ENCODE results near the gene RTN1. TPM values are rescaled to one million over a fixed set of nuclear protein-coding genes. Genes with fewer than 3 reads are reported as not detected.

RTN1 gene
- total and polyA plus RNA-seq, 2 donors, result 6.3 to 13.9 TPM

DNA sequence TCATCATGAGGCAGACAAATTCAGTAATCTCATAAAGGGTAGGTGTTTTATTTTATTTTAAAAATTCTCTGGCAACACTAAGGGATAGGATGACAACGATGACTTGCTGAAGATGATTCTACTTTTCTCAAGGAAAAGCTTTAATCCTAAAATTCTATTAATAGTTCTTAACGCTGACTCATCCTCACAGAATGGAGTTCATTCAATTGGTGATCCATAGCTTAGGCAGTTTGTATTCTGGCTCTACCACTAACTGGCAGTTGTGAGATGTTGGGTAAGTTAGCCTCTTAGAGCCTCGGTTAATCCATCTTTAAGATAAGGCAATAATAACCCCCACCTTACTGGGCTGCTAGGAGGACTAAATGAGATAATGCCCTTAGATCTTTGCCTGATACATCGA lies 116.3 kb downstream of the RTN1 start:
- no peak for DNase-seq (ENCODE audit: extremely low spot score)
- H3K4me1 ChIP-seq (ENCODE audit: insufficient read depth), result no peaks in the 10 kb centered on the region
- no peak overlapping the region for H3K4me3 ChIP-seq (ENCODE audit: low read depth, low read length)
- no peak overlapping the region for H3K27ac ChIP-seq (ENCODE audit: low read depth)
- WGBS, result 73% methylated on average over 4 of the region's 4 CpGs
- H3K36me3 ChIP-seq (ENCODE audit: insufficient read depth), result no peaks in the 10 kb centered on the region

- Histone ChIP-seq H3K4me1 (ENCODE audit: insufficient read depth) (no peaks in the 10 kb centered on the region), H3K27ac (ENCODE audit: low read depth) (no peak overlapping the region)
- DNase-seq (ENCODE audit: extremely low spot score), result no peak
Observed at GRCh38 chr14:59753512-59753911, 117.1 kb downstream of the RTN1 start.

GRCh38 chr14:59751578-59751977 lies 119.0 kb downstream of the RTN1 start:
- H3K4me1 ChIP-seq (ENCODE audit: insufficient read depth), result no peaks in the 10 kb centered on the region
- no peak overlapping the region for H3K4me3 ChIP-seq (ENCODE audit: low read depth, low read length)
- no peak overlapping the region for H3K27ac ChIP-seq (ENCODE audit: low read depth)
- no peaks in the 10 kb centered on the region for H3K36me3 ChIP-seq (ENCODE audit: insufficient read depth)
- 91% methylated on average over 3 of the region's 3 CpGs for WGBS
- no peak for DNase-seq (ENCODE audit: extremely low spot score)

More at GRCh38 chr14:59753512-59753911, 117.1 kb downstream of the RTN1 start:
- Histone ChIP-seq H3K4me3 (ENCODE audit: low read depth, low read length) (no peak overlapping the region), H3K36me3 (ENCODE audit: insufficient read depth) (no peaks in the 10 kb centered on the region)

- no peak for DNase-seq (ENCODE audit: extremely low spot score)
- Histone ChIP-seq H3K36me3 (ENCODE audit: insufficient read depth) (no peaks in the 10 kb centered on the region), H3K27ac (ENCODE audit: low read depth) (no peak overlapping the region), H3K4me1 (ENCODE audit: insufficient read depth) (no peaks in the 10 kb centered on the region), H3K4me3 (ENCODE audit: low read depth, low read length) (no peak overlapping the region)
- WGBS, result 81% methylated on average over 3 of the region's 3 CpGs
Observed at GRCh38 chr14:59739794-59740193, 130.8 kb downstream of the RTN1 start.

DNA sequence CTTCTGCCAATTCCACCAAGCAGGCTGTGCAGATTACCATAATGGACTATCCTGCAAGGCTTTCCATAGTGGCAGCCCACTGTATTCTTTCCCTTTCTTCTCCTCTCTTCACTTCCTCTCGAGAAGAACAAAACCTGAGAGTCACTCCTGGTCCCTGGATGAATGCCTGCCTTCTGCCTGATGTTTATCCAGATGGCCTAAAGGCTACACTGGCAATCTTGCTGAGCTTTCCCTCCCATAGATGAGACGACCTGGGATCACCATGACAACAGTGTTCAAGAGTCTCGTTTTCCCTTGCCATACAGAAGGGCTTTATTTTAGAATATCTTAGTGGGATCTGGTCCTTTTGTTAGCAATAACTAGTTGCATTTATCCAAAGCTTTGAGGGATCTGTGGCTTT lies 142.3 kb downstream of the RTN1 start:
- no peaks in the 10 kb centered on the region for H3K4me1 ChIP-seq (ENCODE audit: insufficient read depth)
- H3K36me3 ChIP-seq (ENCODE audit: insufficient read depth), result no peaks in the 10 kb centered on the region
- no peak overlapping the region for H3K4me3 ChIP-seq (ENCODE audit: low read depth, low read length)
- H3K27ac ChIP-seq (ENCODE audit: low read depth), result no peak overlapping the region
- DNase-seq (ENCODE audit: extremely low spot score), result no peak
- WGBS, result 39% methylated on average over 3 of the region's 3 CpGs

DNA sequence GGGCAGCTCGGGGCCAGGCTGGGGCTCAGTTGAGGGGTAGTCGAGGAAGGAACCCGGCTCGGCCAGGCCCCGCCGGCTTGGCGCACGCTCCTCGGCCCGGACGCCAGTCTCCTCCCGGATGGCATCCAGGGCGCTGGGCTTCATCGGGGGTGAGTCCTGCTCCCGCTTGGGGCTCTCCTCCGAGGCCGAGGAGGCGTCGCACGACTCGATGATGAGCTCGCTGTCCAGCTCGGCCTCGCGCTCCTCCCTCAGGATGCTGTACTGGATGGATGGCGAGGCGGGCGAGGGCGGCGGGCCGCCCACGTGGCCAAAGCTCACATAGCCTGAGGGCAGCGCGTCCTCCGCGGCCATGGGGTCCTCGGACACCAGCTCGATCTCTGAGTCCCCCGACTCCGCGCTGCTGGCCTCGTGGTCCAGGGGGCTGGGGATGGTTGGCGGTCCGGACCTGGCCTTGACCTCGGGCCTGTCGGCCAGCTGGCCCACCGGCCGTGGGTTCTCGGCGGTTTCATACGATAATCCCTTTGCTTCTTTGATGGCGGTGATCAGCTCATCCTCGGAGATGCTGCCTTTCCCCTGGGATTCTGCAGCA lies 143.4 kb downstream of the RTN1 start:
- WGBS, result 97% methylated on average over 53 of the region's 53 CpGs

GRCh38 chr14:59711080-59711479 lies 159.5 kb downstream of the RTN1 start:
- H3K4me1 ChIP-seq (ENCODE audit: insufficient read depth), result no peaks in the 10 kb centered on the region
- H3K27ac ChIP-seq (ENCODE audit: low read depth), result no peak overlapping the region
- WGBS, result 54% methylated on average over 2 of the region's 2 CpGs

More for the DNA sequence above, 143.4 kb downstream of the RTN1 start:
- Histone ChIP-seq H3K4me3 (ENCODE audit: low read depth, low read length) (no peak overlapping the region), H3K36me3 (ENCODE audit: insufficient read depth) (no peaks in the 10 kb centered on the region), H3K27ac (ENCODE audit: low read depth) (no peak overlapping the region), H3K4me1 (ENCODE audit: insufficient read depth) (no peaks in the 10 kb centered on the region)
- DNase-seq (ENCODE audit: extremely low spot score), result no peak

GRCh38 chr14:59707778-59708561 lies 162.6 kb downstream of the RTN1 start:
- no peak overlapping the region for H3K27ac ChIP-seq (ENCODE audit: low read depth)
- DNase-seq (ENCODE audit: extremely low spot score), result no peak
- WGBS, result 40% methylated on average over 7 of the region's 7 CpGs
- no peaks in the 10 kb centered on the region for H3K4me1 ChIP-seq (ENCODE audit: insufficient read depth)
- H3K4me3 ChIP-seq (ENCODE audit: low read depth, low read length), result no peak overlapping the region
- H3K36me3 ChIP-seq (ENCODE audit: insufficient read depth), result no peaks in the 10 kb centered on the region

More at GRCh38 chr14:59711080-59711479, 159.5 kb downstream of the RTN1 start:
- no peak for DNase-seq (ENCODE audit: extremely low spot score)
- Histone ChIP-seq H3K4me3 (ENCODE audit: low read depth, low read length) (no peak overlapping the region), H3K36me3 (ENCODE audit: insufficient read depth) (no peaks in the 10 kb centered on the region)

DNA sequence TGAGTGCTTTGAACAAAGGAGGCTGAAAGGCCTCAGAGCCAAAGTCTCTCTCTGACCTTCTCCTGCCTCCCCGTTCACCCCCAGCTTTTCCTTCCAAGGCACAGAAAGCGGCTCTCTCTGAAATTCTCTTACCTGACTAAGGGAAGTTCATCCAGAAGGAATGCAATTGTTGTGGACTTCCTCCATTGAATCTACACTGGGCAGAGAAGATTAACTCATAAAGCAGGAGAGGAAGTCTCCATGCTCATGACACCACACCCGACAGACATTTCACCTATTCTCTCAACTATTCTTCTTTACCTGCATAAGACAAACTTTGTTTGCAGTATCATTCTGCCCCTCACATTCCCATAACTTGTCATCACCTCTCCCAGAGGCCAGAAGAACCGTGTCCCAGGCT lies 164.7 kb downstream of the RTN1 start:
- no peak overlapping the region for H3K27ac ChIP-seq (ENCODE audit: low read depth)
- no peak overlapping the region for H3K4me3 ChIP-seq (ENCODE audit: low read depth, low read length)
- no peaks in the 10 kb centered on the region for H3K36me3 ChIP-seq (ENCODE audit: insufficient read depth)
- DNase-seq (ENCODE audit: extremely low spot score), result no peak
- H3K4me1 ChIP-seq (ENCODE audit: insufficient read depth), result no peaks in the 10 kb centered on the region
- 75% methylated on average over 4 of the region's 4 CpGs for WGBS

- Histone ChIP-seq H3K36me3 (ENCODE audit: insufficient read depth) (no peaks in the 10 kb centered on the region), H3K4me3 (ENCODE audit: low read depth, low read length) (no peak overlapping the region), H3K27ac (ENCODE audit: low read depth) (no peak overlapping the region), H3K4me1 (ENCODE audit: insufficient read depth) (no peaks in the 10 kb centered on the region)
- WGBS, result 51% methylated on average over 2 of the region's 2 CpGs
- no peak for DNase-seq (ENCODE audit: extremely low spot score)
Observed at GRCh38 chr14:59705245-59705644, 165.3 kb downstream of the RTN1 start.

- H3K36me3 ChIP-seq (ENCODE audit: insufficient read depth), result no peaks in the 10 kb centered on the region
- no peak overlapping the region for H3K4me3 ChIP-seq (ENCODE audit: low read depth, low read length)
- H3K4me1 ChIP-seq (ENCODE audit: insufficient read depth), result no peaks in the 10 kb centered on the region
- 67% methylated on average over 5 of the region's 5 CpGs for whole genome bisulfite sequencing
- no peak for DNase-seq (ENCODE audit: extremely low spot score)
- no peak overlapping the region for H3K27ac ChIP-seq (ENCODE audit: low read depth)
Observed at GRCh38 chr14:59704054-59704645, 166.4 kb downstream of the RTN1 start.

GRCh38 chr14:59699442-59699841 lies 171.1 kb downstream of the RTN1 start:
- no peak overlapping the region for H3K27ac ChIP-seq (ENCODE audit: low read depth)
- H3K4me1 ChIP-seq (ENCODE audit: insufficient read depth), result no peaks in the 10 kb centered on the region
- H3K36me3 ChIP-seq (ENCODE audit: insufficient read depth), result no peaks in the 10 kb centered on the region
- no peak overlapping the region for H3K4me3 ChIP-seq (ENCODE audit: low read depth, low read length)
- 94% methylated on average over 2 of the region's 2 CpGs for WGBS
- no peak for DNase-seq (ENCODE audit: extremely low spot score)

- H3K36me3 ChIP-seq (ENCODE audit: insufficient read depth), result no peaks in the 10 kb centered on the region
- H3K4me3 ChIP-seq (ENCODE audit: low read depth, low read length), result no peak overlapping the region
- WGBS, result 82% methylated on average over 2 of the region's 2 CpGs
- DNase-seq (ENCODE audit: extremely low spot score), result no peak
- H3K4me1 ChIP-seq (ENCODE audit: insufficient read depth), result no peaks in the 10 kb centered on the region
- H3K27ac ChIP-seq (ENCODE audit: low read depth), result no peak overlapping the region
Observed at GRCh38 chr14:59698793-59699192, 171.8 kb downstream of the RTN1 start.

GRCh38 chr14:59695198-59695597 lies 175.4 kb downstream of the RTN1 start:
- no peak overlapping the region for H3K27ac ChIP-seq (ENCODE audit: low read depth)
- no peak for DNase-seq (ENCODE audit: extremely low spot score)
- no peak overlapping the region for H3K4me3 ChIP-seq (ENCODE audit: low read depth, low read length)
- no peaks in the 10 kb centered on the region for H3K36me3 ChIP-seq (ENCODE audit: insufficient read depth)
- no peaks in the 10 kb centered on the region for H3K4me1 ChIP-seq (ENCODE audit: insufficient read depth)
- WGBS, result 55% methylated on average over 5 of the region's 5 CpGs
